GM18505 (cell line): Measurements from ENCODE around the gene CYP3A7.
"Not testable (repeated sequence)": the region's sequence is repeated elsewhere in the genome, so short reads cannot be mapped to it uniquely, and the experiment has no call there.

Source experiments
- ATAC-seq: cut with Tn5 transposase; IDR thresholded peaks from one replicate; pipeline ENCODE4 v1.9.1; 2021; ENCODE audit not compliant: unreplicated experiment
- POLR2A ChIP-seq: IDR thresholded peaks from 4 replicates; pipeline ENCODE4 v1.6.1; 2011; ENCODE audit warnings: borderline replicate concordance; ENCODE audit not compliant: insufficient read depth, insufficient read length; ENCODE audit errors: extremely low read depth

Gene CYP3A7

DNA sequence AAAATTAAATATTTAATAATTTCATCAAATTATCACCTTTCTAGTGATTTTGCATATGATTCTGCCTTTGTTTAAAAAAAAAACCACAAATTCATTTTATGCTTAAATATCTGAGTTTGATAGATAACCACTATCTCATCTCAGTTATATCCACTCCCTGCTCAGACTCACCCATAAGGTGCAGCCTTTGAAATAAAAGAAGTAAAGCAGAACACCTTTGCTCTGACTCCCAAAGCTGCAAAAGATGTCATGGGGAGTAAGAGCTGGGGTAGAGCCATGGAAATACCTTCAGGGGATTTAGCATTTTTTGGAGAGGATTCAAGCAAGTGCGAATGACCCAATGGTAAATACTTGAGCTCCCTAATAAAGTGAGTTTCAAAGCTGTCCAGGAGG is 40.1 kb downstream of the CYP3A7 start:
- ATAC-seq, result no peak
- TF ChIP-seq POLR2A, result no peak

- ATAC-seq, result no peak
- no peak for TF ChIP-seq POLR2A
Observed at GRCh38 chr7:99694201-99694911, 40.6 kb downstream of the CYP3A7 start.

- no peak for ATAC-seq
- no peak for TF ChIP-seq POLR2A
Observed at GRCh38 chr7:99693427-99694200, 41.4 kb downstream of the CYP3A7 start.

DNA sequence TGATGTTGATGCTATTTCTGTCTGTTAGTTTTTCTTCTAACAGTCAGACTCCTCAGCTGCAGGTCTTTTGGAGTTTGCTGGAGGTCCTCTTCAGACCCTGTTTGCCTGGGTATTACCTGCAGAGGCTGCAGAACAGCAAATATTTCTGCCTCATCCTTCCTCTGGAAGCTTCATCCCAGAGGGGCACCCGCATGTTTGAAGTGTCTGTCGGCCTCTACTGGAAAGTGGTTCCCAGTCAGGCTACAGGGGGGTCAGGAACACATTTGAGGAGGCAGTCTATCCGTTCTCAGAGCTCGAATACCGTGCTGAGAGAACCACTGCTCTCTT is 41.9 kb downstream of the CYP3A7 start:
- no peak for TF ChIP-seq POLR2A
- no peak for ATAC-seq

GRCh38 chr7:99692563-99692962 is 42.4 kb downstream of the CYP3A7 start:
- not testable (repeated sequence) for ATAC-seq

GRCh38 chr7:99691658-99692057 is 43.3 kb downstream of the CYP3A7 start:
- not testable (repeated sequence) for ATAC-seq

DNA sequence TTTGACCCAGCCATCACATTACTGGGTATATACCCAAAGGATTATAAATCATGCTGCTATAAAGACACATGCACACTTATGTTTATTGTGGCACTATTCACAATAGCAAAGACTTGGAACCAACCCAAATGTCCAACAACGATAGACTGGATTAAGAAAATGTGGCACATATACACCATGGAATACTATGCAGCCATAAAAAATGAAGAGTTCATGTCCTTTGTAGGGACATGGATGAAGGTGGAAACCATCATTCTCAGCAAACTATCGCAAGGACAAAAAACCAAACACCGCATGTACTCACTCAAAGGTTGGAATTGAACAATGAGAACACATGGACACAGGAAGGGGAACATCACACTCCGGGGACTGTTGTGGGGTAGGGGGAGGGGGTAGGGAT is 44.1 kb downstream of the CYP3A7 start:
- ATAC-seq, result not testable (repeated sequence)

DNA sequence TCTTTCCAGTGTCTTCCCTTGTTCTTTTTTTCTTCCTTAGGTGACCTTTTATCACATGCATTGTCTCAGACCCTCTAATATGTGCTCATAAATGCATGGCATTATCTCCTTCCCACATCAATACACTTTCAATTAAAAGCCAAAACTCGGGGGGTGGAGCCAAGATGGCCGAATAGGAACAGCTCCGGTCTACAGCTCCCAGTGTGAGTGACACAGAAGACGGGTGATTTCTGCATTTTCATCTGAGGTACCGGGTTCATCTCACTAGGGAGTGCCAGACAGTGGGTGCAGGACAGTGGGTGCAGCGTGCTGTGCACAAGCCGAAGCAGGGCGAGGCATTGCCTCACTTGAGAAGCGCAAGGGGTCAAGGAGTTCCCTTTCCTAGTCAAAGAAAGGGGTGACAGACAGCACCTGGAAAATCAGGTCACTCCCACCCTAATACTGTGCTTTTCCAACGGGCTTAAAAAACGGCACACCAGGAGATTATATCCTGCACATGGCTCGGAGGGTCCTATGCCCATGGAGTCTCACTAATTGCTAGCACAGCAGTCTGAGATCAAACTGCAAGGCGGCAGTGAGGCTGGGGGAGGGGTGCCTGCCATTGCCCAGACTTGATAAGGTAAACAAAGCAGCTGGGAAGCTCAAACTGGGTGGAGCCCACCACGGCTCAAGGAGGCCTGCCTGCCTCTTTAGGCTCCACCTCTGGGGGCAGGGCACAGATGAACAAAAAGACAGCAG is 49.0 kb downstream of the CYP3A7 start:
- ATAC-seq, result not testable (repeated sequence)

DNA sequence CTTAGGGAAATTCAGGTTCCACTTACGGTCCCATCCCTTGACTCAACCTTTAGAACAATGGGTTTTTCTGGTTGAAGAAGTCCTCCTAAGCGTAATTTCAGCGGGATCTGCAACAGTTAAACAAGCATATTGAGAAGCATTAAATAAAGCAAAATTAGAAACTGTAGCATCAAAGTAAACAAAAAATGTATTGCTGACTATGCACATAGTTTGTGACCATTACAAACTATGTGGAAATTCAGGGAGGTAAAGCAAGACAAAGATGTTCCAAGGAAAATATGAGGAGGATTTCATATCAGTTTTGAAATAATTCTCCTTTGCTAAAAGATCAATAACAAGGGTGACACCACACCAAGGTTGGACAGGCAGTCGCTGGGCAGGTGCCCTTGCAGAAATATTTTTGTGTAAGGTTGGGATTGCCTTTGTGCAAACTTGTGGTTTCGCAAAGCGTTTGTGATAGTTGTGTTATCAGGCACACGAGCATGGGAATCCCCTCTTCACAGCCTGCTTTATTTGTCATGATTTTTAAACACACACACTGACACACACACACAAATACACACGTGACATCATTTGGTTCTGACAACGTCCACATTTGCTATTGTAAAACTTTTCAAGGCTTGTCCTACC is 49.8 kb downstream of the CYP3A7 start:
- no peak for TF ChIP-seq POLR2A
- ATAC-seq, result no peak

- no peak for TF ChIP-seq POLR2A
- ATAC-seq, result no peak
Observed at GRCh38 chr7:99679400-99680191, 55.4 kb downstream of the CYP3A7 start, which contains the start of gene CYP3A5. Gene CYP3A5, minus strand, starts transcription at chr7:99679996. Its CDS starts 100 bp downstream, at chr7:99679896.

GRCh38 chr7:99679032-99679399 is 56.0 kb downstream of the CYP3A7 start:
- ATAC-seq, result no peak
- TF ChIP-seq POLR2A, result no peak

DNA sequence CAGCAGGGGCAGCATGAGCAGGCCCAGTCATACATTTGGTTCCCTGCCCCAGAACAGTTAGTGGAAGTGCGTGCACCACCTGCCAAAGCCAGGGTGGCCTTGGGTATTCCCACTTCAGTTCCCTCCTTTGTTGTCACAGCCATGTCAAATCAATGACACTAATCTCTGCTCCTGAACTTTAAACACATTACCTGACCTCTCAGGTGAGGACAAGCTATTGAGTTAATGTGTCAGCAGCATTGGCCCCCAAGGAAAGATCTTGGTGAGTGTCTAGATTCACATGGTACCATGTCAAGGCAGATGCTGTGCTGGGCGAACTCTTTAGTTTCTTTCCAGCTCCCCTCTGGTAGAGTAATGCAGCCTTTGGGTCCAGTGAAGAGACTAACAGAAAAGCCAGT is 57.3 kb downstream of the CYP3A7 start:
- no peak for ATAC-seq
- no peak for TF ChIP-seq POLR2A

GRCh38 chr7:99677013-99677647 is 57.9 kb downstream of the CYP3A7 start:
- no peak for TF ChIP-seq POLR2A
- ATAC-seq, result no peak
